ENCODE measurements around the gene TMEM200B.

DNA sequence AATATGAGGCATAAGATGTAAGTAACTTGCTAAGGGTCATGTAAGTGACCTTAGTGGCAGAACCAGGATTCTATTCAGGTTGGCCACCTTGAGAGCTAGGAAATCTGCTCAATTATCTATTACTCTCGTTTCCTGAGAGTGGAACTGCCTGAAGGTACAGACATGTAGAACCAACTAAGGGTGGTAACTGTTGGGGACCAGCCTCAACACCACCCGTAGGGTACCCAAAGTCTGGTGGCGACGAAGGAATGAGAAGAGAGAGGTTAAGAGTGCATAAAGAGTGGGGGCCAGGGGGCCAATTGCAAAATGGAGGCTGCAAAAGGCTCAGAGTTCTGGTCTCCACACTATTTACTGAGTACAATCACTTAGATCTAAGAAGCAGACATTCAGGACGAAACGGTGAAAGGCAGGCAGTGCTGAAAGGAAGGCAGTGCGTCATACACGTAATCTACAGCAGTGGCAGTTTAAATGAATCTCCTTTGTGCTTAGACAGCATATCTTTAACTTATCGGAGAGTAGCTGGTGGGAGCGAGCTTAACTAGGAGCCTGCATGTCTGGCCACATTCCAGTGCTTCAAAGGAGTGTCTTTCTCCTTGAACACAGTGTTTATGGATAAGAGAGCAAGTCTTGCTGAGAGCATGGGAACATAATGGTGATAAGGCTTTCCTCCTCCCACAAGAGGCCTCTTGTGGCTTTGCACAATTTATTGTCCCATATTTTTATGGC, 33.0 kb upstream of the TMEM200B start:
- TF ChIP-seq, protein P1, sequence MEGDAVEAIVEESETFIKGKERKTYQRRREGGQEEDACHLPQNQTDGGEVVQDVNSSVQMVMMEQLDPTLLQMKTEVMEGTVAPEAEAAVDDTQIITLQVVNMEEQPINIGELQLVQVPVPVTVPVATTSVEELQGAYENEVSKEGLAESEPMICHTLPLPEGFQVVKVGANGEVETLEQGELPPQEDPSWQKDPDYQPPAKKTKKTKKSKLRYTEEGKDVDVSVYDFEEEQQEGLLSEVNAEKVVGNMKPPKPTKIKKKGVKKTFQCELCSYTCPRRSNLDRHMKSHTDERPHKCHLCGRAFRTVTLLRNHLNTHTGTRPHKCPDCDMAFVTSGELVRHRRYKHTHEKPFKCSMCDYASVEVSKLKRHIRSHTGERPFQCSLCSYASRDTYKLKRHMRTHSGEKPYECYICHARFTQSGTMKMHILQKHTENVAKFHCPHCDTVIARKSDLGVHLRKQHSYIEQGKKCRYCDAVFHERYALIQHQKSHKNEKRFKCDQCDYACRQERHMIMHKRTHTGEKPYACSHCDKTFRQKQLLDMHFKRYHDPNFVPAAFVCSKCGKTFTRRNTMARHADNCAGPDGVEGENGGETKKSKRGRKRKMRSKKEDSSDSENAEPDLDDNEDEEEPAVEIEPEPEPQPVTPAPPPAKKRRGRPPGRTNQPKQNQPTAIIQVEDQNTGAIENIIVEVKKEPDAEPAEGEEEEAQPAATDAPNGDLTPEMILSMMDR (IDR thresholded peaks at IDR 0.05): no peak
- no peak for TF ChIP-seq POLR2AphosphoS5 (IDR thresholded peaks at IDR 0.05)
- TF ChIP-seq POLR2A (IDR thresholded peaks at IDR 0.05): no peak
